GM18505 (cell line): ENCODE results near the gene CRISPLD2.

ENCODE experiments used
- ATAC-seq: cut with Tn5 transposase; IDR thresholded peaks from one replicate; pipeline ENCODE4 v1.9.1; 2021; ENCODE audit not compliant: unreplicated experiment
- POLR2A ChIP-seq: IDR thresholded peaks from 4 replicates; pipeline ENCODE4 v1.6.1; 2011; ENCODE audit warnings: borderline replicate concordance; ENCODE audit not compliant: insufficient read depth, insufficient read length; ENCODE audit errors: extremely low read depth

The CRISPLD2 gene

GRCh38 chr16:84819644-84820304 is at the start of gene CRISPLD2:
Gene CRISPLD2, plus strand, starts transcription at chr16:84819985. Its CDS starts 18,511 bp downstream, at chr16:84838496.
- no peak for ATAC-seq
- no peak for TF ChIP-seq POLR2A

- TF ChIP-seq POLR2A, result no peak
- no peak for ATAC-seq
Measured at GRCh38 chr16:84773312-84773711, 46.5 kb upstream of the CRISPLD2 start.

GRCh38 chr16:84774810-84775209 is 45.0 kb upstream of the CRISPLD2 start:
- ATAC-seq, result no peak
- TF ChIP-seq POLR2A, result no peak

GRCh38 chr16:84775262-84775810 is 44.4 kb upstream of the CRISPLD2 start:
- ATAC-seq, result no peak
- TF ChIP-seq POLR2A, result no peak

GRCh38 chr16:84777435-84777834 is 42.4 kb upstream of the CRISPLD2 start:
- ATAC-seq, result no peak
- no peak for TF ChIP-seq POLR2A

GRCh38 chr16:84778720-84779119 is 41.1 kb upstream of the CRISPLD2 start:
- TF ChIP-seq POLR2A, result no peak
- no peak for ATAC-seq

- no peak for ATAC-seq
- TF ChIP-seq POLR2A, result no peak
Measured at GRCh38 chr16:84780063-84780462, 39.7 kb upstream of the CRISPLD2 start.

- TF ChIP-seq POLR2A, result no peak
- ATAC-seq, result no peak
Measured at GRCh38 chr16:84780544-84781376, 39.0 kb upstream of the CRISPLD2 start.

GRCh38 chr16:84782846-84783245 is 36.9 kb upstream of the CRISPLD2 start:
- no peak for TF ChIP-seq POLR2A
- no peak for ATAC-seq

- no peak for ATAC-seq
- TF ChIP-seq POLR2A, result no peak
Measured at GRCh38 chr16:84785843-84786581, 33.8 kb upstream of the CRISPLD2 start.

GRCh38 chr16:84786605-84787262 is 33.1 kb upstream of the CRISPLD2 start:
- no peak for ATAC-seq
- no peak for TF ChIP-seq POLR2A

- ATAC-seq, result no peak
- no peak for TF ChIP-seq POLR2A
Measured at GRCh38 chr16:84787263-84787622, 32.5 kb upstream of the CRISPLD2 start.

GRCh38 chr16:84788920-84789391 is 30.8 kb upstream of the CRISPLD2 start:
- no peak for ATAC-seq
- TF ChIP-seq POLR2A, result no peak
